ENCODE data around the gene TBC1D4. TPM values are rescaled to one million over a fixed set of nuclear protein-coding genes. Genes with fewer than 3 reads are reported as not detected.

TBC1D4 gene
- total and polyA plus RNA-seq, 2 experiments from 2014 or later, result 18.7 to 38.2 TPM

GRCh38 chr13:75371203-75371602 is 110.8 kb downstream of the TBC1D4 start:
- no peak overlapping the region for H3K4me3 ChIP-seq
- no peak overlapping the region for H3K4me3 Mint-ChIP-seq
- H3K4me1 ChIP-seq (ENCODE audit: insufficient read depth), result no peaks in the 10 kb centered on the region; the same call in 1 of the 2 replicates
- no peaks in the 10 kb centered on the region for H3K36me3 Mint-ChIP-seq (ENCODE audit: low read depth)
- 0 out of 2 replicates have a peak, but pooled peaks cover 8% of the 10 kb centered on the region for H3K79me2 ChIP-seq (replicated peaks; ENCODE audit: insufficient read depth)
- no peak overlapping the region for H3K4me2 ChIP-seq
- no peaks in the 10 kb centered on the region for H4K20me1 ChIP-seq (replicated peaks; ENCODE audit: insufficient read depth)
- H3K9me3 Mint-ChIP-seq, result no peaks in the 10 kb centered on the region
- H3K4me1 Mint-ChIP-seq, result peaks cover 28% of the 10 kb centered on the region
- no peaks in the 10 kb centered on the region for H3F3A ChIP-seq (replicated peaks; ENCODE audit: low read depth)
- TF ChIP-seq ZNF114 (CRISPR knock-in tag; IDR thresholded peaks at IDR 0.05), result no peak
- TF ChIP-seq ZNF462 (CRISPR knock-in tag; IDR thresholded peaks at IDR 0.05), result no peak
- TF ChIP-seq EZH2phosphoT487 (IDR thresholded peaks at IDR 0.05; ENCODE audit: unreplicated experiment), result no peak
- no peak for TF ChIP-seq JUNB (IDR thresholded peaks at IDR 0.05; ENCODE audit: unreplicated experiment)
- TF ChIP-seq POLR2AphosphoS5 (IDR thresholded peaks at IDR 0.05; ENCODE audit: low read depth), result no peak
- no peak for TF ChIP-seq EZH2 (IDR thresholded peaks at IDR 0.05; ENCODE audit: low read depth, unreplicated experiment)
- no peak for TF ChIP-seq NANOG (IDR thresholded peaks at IDR 0.05; ENCODE audit: borderline replicate concordance)
- no peak for TF ChIP-seq REST (IDR thresholded peaks at IDR 0.05; ENCODE audit: unreplicated experiment)
- no peak for TF ChIP-seq STAT1 (IDR thresholded peaks at IDR 0.05; ENCODE audit: unreplicated experiment)
- TF ChIP-seq CREB1 (CRISPR knock-in tag; IDR thresholded peaks at IDR 0.05; ENCODE audit: low read depth), result no peak
- TF ChIP-seq ETS1 (IDR thresholded peaks at IDR 0.05), result no peak
- H3K9me2 ChIP-seq (ENCODE audit: insufficient read depth), result no peaks in the 10 kb centered on the region
- no peak for ATAC-seq
- no peak overlapping the region for H2AFZ ChIP-seq
- peaks cover 2% of the 10 kb centered on the region for H3K27me3 Mint-ChIP-seq (ENCODE audit: insufficient read depth, low read depth, poor library complexity)
- H3K27me3 ChIP-seq (ENCODE audit: insufficient read depth), result no peaks in the 10 kb centered on the region
- no peak for DNase-seq (ENCODE audit: low spot score)
- no peak overlapping the region for H3K27ac Mint-ChIP-seq
- H3K36me3 ChIP-seq (ENCODE audit: insufficient read depth), result no peaks in the 10 kb centered on the region
- no peak overlapping the region for H3K27ac ChIP-seq (ENCODE audit: low read depth)
